H1 (cell line): Measurements from ENCODE around the gene EXOC3L1. TPM values are rescaled to one million over a fixed set of nuclear protein-coding genes. Genes with fewer than 3 reads are reported as not detected.

Experiments used
- CTCF ChIA-PET: fragments of 300-600 bp; sonication (Branson Sonifier 250); formaldehyde crosslinking; loops from one replicate; lab custom pipeline; 2021; ENCODE audit not compliant: partially characterized antibody; lab: Charles Lee
- POLR2A ChIA-PET: fragments of 300-600 bp; sonication (Branson Sonifier 250); formaldehyde crosslinking; loops from one replicate; lab custom pipeline; 2021; ENCODE audit warnings: inconsistent platforms; ENCODE audit not compliant: partially characterized antibody; lab: Charles Lee
- DNase-seq, 2 experiments: peaks; one replicate each; pipeline versions ENCODE4 v3.0.0 to v3.0.0-alpha.2; 2010 to 2022; ENCODE audit warnings: low spot score in 2 of 2, low read depth in 1 of 2, mixed read lengths in 1 of 2
- FAIRE-seq: peaks from 2 replicates; lab custom pipeline; 2011; peaks lifted over from hg19 to GRCh38; lab: Jason Lieb, UNC
- H2AFZ ChIP-seq: 2 replicates; pipeline ENCODE4 v1.8.1; 2012; ENCODE audit warnings: low read length, inconsistent platforms
- H2AK5ac ChIP-seq: 2 replicates; pipeline ENCODE4 v1.6.1; 2013; ENCODE audit warnings: low read depth, low read length
- H2BK120ac ChIP-seq: replicated peaks from 2 replicates; pipeline ENCODE3; 2013; ENCODE audit warnings: low read depth, low read length, inconsistent platforms
- H2BK12ac ChIP-seq: 2 replicates; pipeline ENCODE4 v1.6.1; 2013; ENCODE audit warnings: low read depth, low read length
- H2BK15ac ChIP-seq: 2 replicates; pipeline ENCODE4 v1.6.1; 2013; ENCODE audit warnings: low read length
- H2BK20ac ChIP-seq: 2 replicates; pipeline ENCODE4 v1.6.1; 2013; ENCODE audit warnings: low read length
- H2BK5ac ChIP-seq: 2 replicates; pipeline ENCODE4 v1.6.1; 2013; ENCODE audit warnings: low read depth, low read length
- H3K14ac ChIP-seq: 2 replicates; pipeline ENCODE4 v1.6.1; 2013; ENCODE audit warnings: inconsistent platforms; ENCODE audit not compliant: insufficient read length
- H3K18ac ChIP-seq: 2 replicates; pipeline ENCODE4 v1.6.1; 2013; ENCODE audit warnings: low read length; ENCODE audit errors: extremely low read depth
- H3K23ac ChIP-seq: 2 replicates; pipeline ENCODE4 v1.6.1; 2013; ENCODE audit warnings: inconsistent platforms; ENCODE audit not compliant: insufficient read length
- H3K23me2 ChIP-seq: 2 replicates; pipeline ENCODE4 v1.6.1; 2013; ENCODE audit warnings: low read depth, low read length
- H3K27ac ChIP-seq: 2 replicates; pipeline ENCODE4 v1.6.1; 2011; ENCODE audit warnings: low read depth, low read length, inconsistent platforms
- H3K27me3 ChIP-seq, 4 experiments: replicated peaks in 1 of 4; 1 replicate in 1 of 4; 2 replicates in 3 of 4; pipeline versions ENCODE4 v1.6.1 to v1.8.1; 2011 to 2013; ENCODE audit warnings: low read length in 3 of 4, mild to moderate bottlenecking in 3 of 4, inconsistent platforms in 2 of 4, mixed read lengths in 2 of 4, moderate library complexity in 1 of 4; ENCODE audit not compliant: control insufficient read depth in 3 of 4, insufficient read depth in 3 of 4; ENCODE audit errors: extremely low read depth in 1 of 4
- H3K36me3 ChIP-seq, 4 experiments: 2 replicates each; pipeline versions ENCODE4 v1.6.1 to v1.8.1; 2011 to 2013; ENCODE audit warnings: mild to moderate bottlenecking in 4 of 4, low read length in 3 of 4, moderate library complexity in 2 of 4, control low read depth in 1 of 4, inconsistent platforms in 1 of 4; ENCODE audit not compliant: insufficient read depth in 4 of 4, control insufficient read depth in 2 of 4
- H3K4ac ChIP-seq: replicated peaks from 2 replicates; pipeline ENCODE3; 2013; ENCODE audit warnings: low read length, low read depth, mixed read lengths, inconsistent platforms; ENCODE audit not compliant: insufficient read length
- H3K4me1 ChIP-seq, 4 experiments: replicated peaks in 1 of 4; 1 replicate in 1 of 4; 2 replicates in 3 of 4; pipeline versions ENCODE4 v1.6.1 to v1.8.1; 2011 to 2013; ENCODE audit warnings: low read length in 3 of 4, inconsistent platforms in 2 of 4, mixed read lengths in 1 of 4; ENCODE audit not compliant: insufficient read depth in 4 of 4, control insufficient read depth in 3 of 4
- H3K4me2 ChIP-seq, 2 experiments: 2 replicates each; pipeline versions ENCODE4 v1.6.1 to v1.8.1; 2011 to 2013; ENCODE audit warnings: low read depth in 2 of 2, low read length in 2 of 2, control low read depth in 1 of 2, inconsistent platforms in 1 of 2, mild to moderate bottlenecking in 1 of 2; ENCODE audit not compliant: insufficient read depth in 1 of 2
- H3K4me3 ChIP-seq, 4 experiments: fragments of 200-600, 300-600 bp in 1 of 4; sonication (generic), shearing (Covaris generic), sonication (Bioruptor Twin) in 1 of 4; 2 replicates each; pipeline versions ENCODE4 v1.5.1 to v1.8.1; 2011 to 2016; ENCODE audit warnings: low read length in 4 of 4, low read depth in 3 of 4, control low read depth in 2 of 4, inconsistent platforms in 2 of 4, mild to moderate bottlenecking in 2 of 4, mixed read lengths in 1 of 4, moderate library complexity in 1 of 4; ENCODE audit not compliant: insufficient read depth in 2 of 4; ENCODE audit errors: extremely low read depth in 1 of 4
- H3K56ac ChIP-seq: replicated peaks from 2 replicates; pipeline ENCODE3; 2013; ENCODE audit warnings: low read depth, mild to moderate bottlenecking, mixed read lengths, low read length, inconsistent platforms; ENCODE audit not compliant: insufficient read length
- H3K79me1 ChIP-seq: 2 replicates; pipeline ENCODE4 v1.6.1; 2013; ENCODE audit warnings: low read depth, low read length, control low read depth
- H3K79me2 ChIP-seq, 2 experiments: 2 replicates each; pipeline versions ENCODE4 v1.6.1 to v1.8.1; 2012 to 2013; ENCODE audit warnings: low read length in 2 of 2, mild to moderate bottlenecking in 2 of 2, inconsistent platforms in 1 of 2; ENCODE audit not compliant: insufficient read depth in 2 of 2, control insufficient read depth in 1 of 2
- H3K9ac ChIP-seq, 4 experiments: replicated peaks in 1 of 4; 1 replicate in 1 of 4; 2 replicates in 3 of 4; pipeline versions ENCODE4 v1.6.1 to v1.8.1; 2011 to 2013; ENCODE audit warnings: low read depth in 3 of 4, low read length in 3 of 4, control low read depth in 2 of 4, mild to moderate bottlenecking in 2 of 4, moderate library complexity in 2 of 4, inconsistent platforms in 1 of 4; ENCODE audit errors: extremely low read depth in 1 of 4
- H3K9me3 ChIP-seq, 2 experiments: 2 replicates each; pipeline versions ENCODE4 v1.6.1 to v1.8.1; 2012 to 2013; ENCODE audit warnings: mild to moderate bottlenecking in 2 of 2, moderate library complexity in 2 of 2, control low read depth in 1 of 2, inconsistent platforms in 1 of 2, low read depth in 1 of 2, low read length in 1 of 2, mixed read lengths in 1 of 2; ENCODE audit not compliant: insufficient read depth in 2 of 2
- H4K20me1 ChIP-seq, 2 experiments: replicated peaks in 1 of 2; 2 replicates each; pipeline versions ENCODE3 to v1.8.1; 2011 to 2013; ENCODE audit warnings: inconsistent platforms in 2 of 2, low read length in 2 of 2, mild to moderate bottlenecking in 1 of 2; ENCODE audit not compliant: insufficient read depth in 2 of 2, control insufficient read depth in 1 of 2
- H4K5ac ChIP-seq: 2 replicates; pipeline ENCODE4 v1.6.1; 2013; ENCODE audit warnings: low read length, low read depth, mixed read lengths, inconsistent platforms; ENCODE audit not compliant: insufficient read length
- H4K8ac ChIP-seq: 2 replicates; pipeline ENCODE4 v1.8.0; 2013; ENCODE audit warnings: mild to moderate bottlenecking, moderate library complexity, low read length, inconsistent platforms; ENCODE audit not compliant: insufficient read depth; ENCODE audit errors: extremely low read depth
- H4K91ac ChIP-seq: replicated peaks from 2 replicates; pipeline ENCODE3; 2013; ENCODE audit warnings: low read length, mixed read lengths, inconsistent platforms; ENCODE audit not compliant: insufficient read length
- KDM4A ChIP-seq: IDR thresholded peaks from one replicate; pipeline ENCODE4 v1.7.1; 2012; ENCODE audit warnings: low read depth, mild to moderate bottlenecking, moderate library complexity, low read length, inconsistent platforms; ENCODE audit not compliant: severe bottlenecking
- RNF2 ChIP-seq: fragments of 200-900, 300-1000 bp; sonication (generic); IDR thresholded peaks from 2 replicates; pipeline ENCODE4 v1.7.1; 2016; ENCODE audit warnings: borderline replicate concordance, low read depth, mild to moderate bottlenecking, antibody characterized with exemption, low read length; ENCODE audit not compliant: poor library complexity, severe bottlenecking; ENCODE audit errors: missing control alignments
- SAP30 ChIP-seq: fragments of 300-600 bp; sonication (generic); IDR thresholded peaks from 2 replicates; pipeline ENCODE4 v1.7.1; 2012; ENCODE audit warnings: low read length, moderate library complexity, mild to moderate bottlenecking, inconsistent platforms; ENCODE audit not compliant: insufficient read depth, insufficient replicate concordance
- WGBS, 2 experiments: shearing (Covaris generic) in 1 of 2; methylation state at CpG; one replicate each; pipeline versions ENCODE4 v1.1.6 to v1.1.7; 2013 to 2015; ENCODE audit warnings: low lambda C conversion rate in 2 of 2, mixed read lengths in 2 of 2, inconsistent platforms in 1 of 2, low coverage in 1 of 2, missing lambda C conversion rate in 1 of 2; ENCODE audit not compliant: insufficient replicate concordance in 2 of 2, insufficient coverage in 1 of 2, insufficient read length in 1 of 2; ENCODE audit errors: extremely low coverage in 1 of 2, missing lambda C conversion rate in 1 of 2; 5-methylcytosine and 5-hydroxymethylcytosine counted together
- polyA plus RNA-seq, 7 experiments: library from polyadenylated mRNA; depleted of rRNA in 3 of 7; stranded (reverse) in 5 of 7; unstranded in 2 of 7; fragments of >200 nt in 5 of 7; fragments of 200-250 nt in 2 of 7; gene quantifications; 1 replicate in 5 of 7; 2 replicates in 1 of 7; 4 replicates in 1 of 7; pipeline versions ENCODE4 v1.2.1 to v1.2.3, GENCODE V29; 2011 to 2013; ENCODE audit warnings: missing spikeins in 2 of 7, mixed read lengths in 2 of 7
- total RNA-seq: library from RNA; stranded (reverse); fragmentation: NEBNext Ultra II Directional; extraction: Animal tissue kit (Norgen Biotek cat#: 25700); gene quantifications from 2 replicates; pipeline ENCODE4 v1.2.1, GENCODE V29; 2021

Gene EXOC3L1
- total and polyA plus RNA-seq, 2 of the 8 experiments (the other 6 are each of a cell fraction or from before 2014, with no cell fraction given), result 1.3 TPM

- Histone ChIP-seq H3K36me3 (peaks cover 12 to 29% (median 22%) of the 10 kb centered on the region in 4 experiments), H2BK12ac (0 out of 2 replicates have a peak overlapping the region, but pooled peaks have one; percentile 45), H3K4me3 (peak overlapping the region in 3 of 4 experiments; percentile 29 to 99 (median 98); a peak in 6 of 8 replicates), H3K18ac (no peak overlapping the region), H2BK15ac (no peak overlapping the region), H2BK5ac (no peak overlapping the region; the same call in 1 of the 2 replicates), H3K27me3 (peaks cover 0 to 6% (median under 1%) of the 10 kb centered on the region in 4 experiments; a peak in 3 of 7 replicates), H4K91ac (peak overlapping the region; percentile 34), H3K9ac (no peak overlapping the region; a peak in 2 of 7 replicates), H3K4me2 (peak overlapping the region; percentile 64 to 93), H4K20me1 (peaks cover 4 to 18% of the 10 kb centered on the region in 2 experiments), H2BK20ac (no peak overlapping the region), H3K23ac (no peak overlapping the region), H3K79me2 (peaks cover 8 to 17% of the 10 kb centered on the region in 2 experiments), H3K56ac (no peak overlapping the region), H2AFZ (no peak overlapping the region; the same call in 1 of the 2 replicates), H3K14ac (no peak overlapping the region), H3K4me1 (peaks cover 0 to 13% (median 2%) of the 10 kb centered on the region in 4 experiments; a peak in 4 of 7 replicates), H4K5ac (no peak overlapping the region), H3K23me2 (peaks cover 7% of the 10 kb centered on the region), H3K79me1 (peaks cover 10% of the 10 kb centered on the region), H4K8ac (no peak overlapping the region), H2BK120ac (no peak overlapping the region), H3K27ac (no peak overlapping the region), H2AK5ac (no peak overlapping the region), H3K9me3 (no peaks in the 10 kb centered on the region), H3K4ac (no peak overlapping the region)
- POLR2A ChIA-PET, result no interaction called here
- 41% methylated on average over 9 of the region's 9 CpGs; no CpG with 5 or more reads in 1 of the 2 experiments for WGBS, 2 experiments
- TF ChIP-seq KDM4A (peak; percentile 16), RNF2 (no peak), SAP30 (no peak)
- no peak for FAIRE-seq
- CTCF ChIA-PET, result interaction anchor here (9.3 kb wide), 1 partner anchor 18 kb away, joined by 151 read pairs; the partner anchor contains the start of gene NOL3
- no peak for DNase-seq
Measured at GRCh38 chr16:67191411-67191994, 1.6 kb upstream of the EXOC3L1 start.
